ENCODE results near the gene TSPAN18. TPM values are rescaled to one million over a fixed set of nuclear protein-coding genes. Genes with fewer than 3 reads are reported as not detected.
A peak's percentile ranks its signal among the peaks of the same experiment; 100 is the strongest.

TSPAN18 gene
- total RNA-seq, 1 donor from 2014 or later, result 25.7 TPM

DNA sequence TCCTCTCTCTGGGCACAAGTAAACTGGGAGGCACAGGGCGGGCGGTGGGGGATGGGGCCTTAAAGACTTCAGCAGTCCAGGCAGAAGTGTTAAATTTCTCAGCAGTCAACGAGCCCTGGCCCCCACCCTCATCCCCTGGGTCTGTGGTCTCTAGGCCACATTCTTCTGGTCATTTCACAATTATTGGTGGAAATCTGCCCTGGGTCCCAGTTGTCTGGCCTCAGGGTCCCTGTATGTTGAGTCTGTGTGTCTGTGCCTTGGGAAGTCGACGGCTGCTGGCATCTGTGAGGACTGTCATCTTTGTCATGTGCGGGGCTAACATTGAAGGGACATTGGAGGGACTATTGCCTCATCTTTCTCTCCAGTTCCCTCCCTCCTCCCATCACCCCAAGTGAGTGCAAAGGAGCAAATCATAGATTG, 1.7 kb downstream of the TSPAN18 start:
- H3K4me3 Mint-ChIP-seq (ENCODE audit: low read depth), result peak overlapping the region; percentile 82
- no peaks in the 10 kb centered on the region for H3K9me3 Mint-ChIP-seq (ENCODE audit: low read depth)
- no peaks in the 10 kb centered on the region for H3K36me3 Mint-ChIP-seq (ENCODE audit: insufficient read depth)
- TF ChIP-seq, protein P1, sequence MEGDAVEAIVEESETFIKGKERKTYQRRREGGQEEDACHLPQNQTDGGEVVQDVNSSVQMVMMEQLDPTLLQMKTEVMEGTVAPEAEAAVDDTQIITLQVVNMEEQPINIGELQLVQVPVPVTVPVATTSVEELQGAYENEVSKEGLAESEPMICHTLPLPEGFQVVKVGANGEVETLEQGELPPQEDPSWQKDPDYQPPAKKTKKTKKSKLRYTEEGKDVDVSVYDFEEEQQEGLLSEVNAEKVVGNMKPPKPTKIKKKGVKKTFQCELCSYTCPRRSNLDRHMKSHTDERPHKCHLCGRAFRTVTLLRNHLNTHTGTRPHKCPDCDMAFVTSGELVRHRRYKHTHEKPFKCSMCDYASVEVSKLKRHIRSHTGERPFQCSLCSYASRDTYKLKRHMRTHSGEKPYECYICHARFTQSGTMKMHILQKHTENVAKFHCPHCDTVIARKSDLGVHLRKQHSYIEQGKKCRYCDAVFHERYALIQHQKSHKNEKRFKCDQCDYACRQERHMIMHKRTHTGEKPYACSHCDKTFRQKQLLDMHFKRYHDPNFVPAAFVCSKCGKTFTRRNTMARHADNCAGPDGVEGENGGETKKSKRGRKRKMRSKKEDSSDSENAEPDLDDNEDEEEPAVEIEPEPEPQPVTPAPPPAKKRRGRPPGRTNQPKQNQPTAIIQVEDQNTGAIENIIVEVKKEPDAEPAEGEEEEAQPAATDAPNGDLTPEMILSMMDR (IDR thresholded peaks at IDR 0.05; ENCODE audit: unreplicated experiment), result no peak
- DNase-seq (ENCODE audit: low spot score, unreplicated experiment), result no peak
- H3K27ac Mint-ChIP-seq, result no peak overlapping the region
- H3K27me3 Mint-ChIP-seq, result peaks cover 15% of the 10 kb centered on the region
- H3K4me1 Mint-ChIP-seq (ENCODE audit: low read depth), result peaks cover 19% of the 10 kb centered on the region

DNA sequence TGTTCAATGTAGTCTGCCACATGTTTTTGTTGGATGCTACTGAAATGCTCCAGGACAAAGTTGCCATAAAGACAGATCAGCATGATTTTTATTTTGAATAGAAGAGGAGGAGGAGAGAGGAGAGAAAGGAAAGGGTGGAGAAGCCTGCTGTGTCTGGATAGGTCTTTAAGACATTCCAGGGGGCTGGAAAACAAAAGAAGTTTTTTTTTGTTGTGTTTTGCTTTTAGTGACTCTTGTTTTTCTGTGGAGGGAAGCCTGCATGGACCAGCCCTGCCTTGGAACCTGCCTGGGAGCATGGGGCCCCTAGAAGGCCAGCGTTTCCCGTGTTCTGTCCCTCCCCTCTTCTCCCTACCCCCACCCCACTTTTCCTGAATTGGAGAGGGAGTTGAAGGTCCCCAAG, 2.3 kb downstream of the TSPAN18 start:
- no peak for DNase-seq (ENCODE audit: low spot score, unreplicated experiment)
- Mint-ChIP-seq H3K4me1 (ENCODE audit: low read depth) (peaks cover 23% of the 10 kb centered on the region), H3K27me3 (peaks cover 15% of the 10 kb centered on the region), H3K9me3 (ENCODE audit: low read depth) (no peaks in the 10 kb centered on the region), H3K27ac (no peak overlapping the region), H3K4me3 (ENCODE audit: low read depth) (peak overlapping the region; percentile 82), H3K36me3 (ENCODE audit: insufficient read depth) (no peaks in the 10 kb centered on the region)
- TF ChIP-seq, protein P1 (IDR thresholded peaks at IDR 0.05; ENCODE audit: unreplicated experiment), result no peak

DNA sequence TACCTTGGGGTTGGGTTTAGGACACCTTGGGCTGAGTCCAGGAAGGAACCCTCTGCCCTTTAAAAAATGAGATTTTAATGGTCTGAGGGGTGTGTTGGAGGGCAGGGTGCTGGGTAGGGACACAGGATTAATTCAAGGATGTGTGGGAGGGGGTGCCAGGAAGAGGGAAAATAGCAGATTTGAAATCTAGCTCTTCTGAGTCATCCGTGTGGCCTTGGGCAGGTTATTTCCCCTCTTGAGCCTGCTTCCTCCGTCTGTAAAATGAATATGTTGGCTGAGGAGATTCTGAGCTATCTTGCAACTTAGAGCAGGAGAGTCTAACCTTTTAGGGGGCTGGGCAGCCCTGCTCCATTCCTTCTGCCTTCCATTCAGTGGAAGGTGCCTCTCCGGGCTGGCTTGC, 3.0 kb downstream of the TSPAN18 start:
- Mint-ChIP-seq H3K36me3 (ENCODE audit: insufficient read depth) (no peaks in the 10 kb centered on the region), H3K27me3 (peaks cover 15% of the 10 kb centered on the region), H3K4me3 (ENCODE audit: low read depth) (no peak overlapping the region), H3K27ac (no peak overlapping the region), H3K9me3 (ENCODE audit: low read depth) (no peaks in the 10 kb centered on the region), H3K4me1 (ENCODE audit: low read depth) (peaks cover 24% of the 10 kb centered on the region)
- DNase-seq (ENCODE audit: low spot score, unreplicated experiment), result no peak
- TF ChIP-seq, protein P1 (IDR thresholded peaks at IDR 0.05; ENCODE audit: unreplicated experiment), result no peak

DNA sequence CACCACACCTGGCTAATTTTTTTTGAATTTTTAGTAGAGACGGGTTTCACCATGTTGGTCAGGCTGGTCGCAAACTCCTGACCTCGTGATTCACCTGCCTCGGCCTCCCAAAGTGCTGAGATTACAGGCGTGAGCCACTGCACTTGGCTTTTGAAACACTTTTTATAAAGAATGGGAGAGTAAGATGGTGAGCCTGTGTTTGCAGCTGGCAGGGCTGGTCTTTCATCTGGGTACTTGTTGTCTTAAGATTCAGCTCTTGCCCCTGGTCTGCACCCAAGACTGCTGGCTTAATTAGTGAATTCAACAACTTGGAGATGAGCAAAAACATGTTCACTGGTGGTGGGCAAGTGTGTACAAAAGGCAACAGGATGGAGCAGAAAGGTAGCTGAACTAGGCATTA, 4.0 kb downstream of the TSPAN18 start:
- TF ChIP-seq, protein P1 (IDR thresholded peaks at IDR 0.05; ENCODE audit: unreplicated experiment), result no peak
- H3K9me3 Mint-ChIP-seq (ENCODE audit: low read depth), result no peaks in the 10 kb centered on the region
- DNase-seq (ENCODE audit: low spot score, unreplicated experiment), result no peak
- no peak overlapping the region for H3K4me3 Mint-ChIP-seq (ENCODE audit: low read depth)
- H3K27me3 Mint-ChIP-seq, result peaks cover 15% of the 10 kb centered on the region
- H3K4me1 Mint-ChIP-seq (ENCODE audit: low read depth), result peaks cover 22% of the 10 kb centered on the region
- no peaks in the 10 kb centered on the region for H3K36me3 Mint-ChIP-seq (ENCODE audit: insufficient read depth)
- H3K27ac Mint-ChIP-seq, result no peak overlapping the region

DNA sequence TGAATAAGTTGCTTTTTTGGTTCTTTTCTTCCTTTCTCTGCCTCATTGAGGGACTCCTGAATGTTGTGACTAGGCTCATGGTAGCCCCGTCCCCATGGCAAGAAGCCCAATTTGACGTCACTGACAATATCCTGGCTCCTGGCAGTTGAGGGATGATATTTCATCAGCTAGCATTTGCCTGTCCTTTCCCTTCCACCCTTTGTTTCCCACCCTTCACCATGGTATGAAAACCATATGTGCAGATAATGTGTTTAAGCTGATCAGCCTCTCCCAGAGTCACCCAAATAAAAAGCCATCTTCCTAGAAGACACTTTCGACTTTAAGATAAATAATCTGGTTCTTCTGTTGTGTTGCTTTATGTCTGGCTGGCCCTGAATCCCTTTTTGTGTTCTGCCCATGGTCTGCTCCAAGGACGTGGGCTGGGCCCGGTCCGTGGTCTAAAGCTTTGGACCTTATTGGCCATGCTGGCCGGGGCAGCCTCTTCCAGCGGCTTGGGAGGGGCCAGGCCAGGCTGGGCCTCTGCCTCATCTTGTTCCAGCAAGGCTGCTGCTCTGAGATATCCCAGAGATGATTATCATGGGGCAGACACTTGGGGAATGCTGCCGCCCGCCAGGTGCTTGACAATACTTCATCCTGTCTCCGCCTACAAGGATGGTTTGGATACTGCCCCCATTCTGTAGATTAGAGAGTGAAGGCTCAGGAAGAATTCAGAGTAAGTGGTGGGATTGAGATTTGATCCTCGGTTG, 5.1 kb downstream of the TSPAN18 start:
- Mint-ChIP-seq H3K9me3 (ENCODE audit: low read depth) (no peaks in the 10 kb centered on the region), H3K27me3 (peaks cover 15% of the 10 kb centered on the region), H3K4me3 (ENCODE audit: low read depth) (no peak overlapping the region), H3K36me3 (ENCODE audit: insufficient read depth) (no peaks in the 10 kb centered on the region), H3K27ac (no peak overlapping the region), H3K4me1 (ENCODE audit: low read depth) (peaks cover 15% of the 10 kb centered on the region)
- TF ChIP-seq, protein P1 (IDR thresholded peaks at IDR 0.05; ENCODE audit: unreplicated experiment), result no peak
- no peak for DNase-seq (ENCODE audit: low spot score, unreplicated experiment)
